ENCODE measurements around the gene TMPRSS9. TPM values are rescaled to one million over a fixed set of nuclear protein-coding genes. Genes with fewer than 3 reads are reported as not detected.
"Not testable (repeated sequence)": the region's sequence is repeated elsewhere in the genome, so short reads cannot be mapped to it uniquely, and the experiment has no call there.

TMPRSS9 gene
- total RNA-seq, 2 donors from 2014 or later = 0.25 TPM; not detected in 1

- intact Hi-C loops (cut with DNase I) = no loop called here
- Histone ChIP-seq H3K9me3 (no peaks in the 10 kb centered on the region), H3K4me3 (no peak overlapping the region), H3K4me1 (no peaks in the 10 kb centered on the region), H3K36me3 (no peaks in the 10 kb centered on the region), H3K27ac (no peak overlapping the region), H3K9ac (ENCODE audit: low read depth in 2 of 2, low read length in 2 of 2) (no peak overlapping the region), H3K27me3 (no peaks in the 10 kb centered on the region)
- DNase-seq = no peak
- TF ChIP-seq CTCF (IDR thresholded peaks at IDR 0.05) = no peak
Observed at GRCh38 chr19:2345076-2345475, 15.0 kb upstream of the TMPRSS9 start.

- Histone ChIP-seq H3K27ac (no peak overlapping the region), H3K4me3 (no peak overlapping the region)
Observed at GRCh38 chr19:2345794-2346663, 14.0 kb upstream of the TMPRSS9 start.

GRCh38 chr19:2349818-2350217, 10.2 kb upstream of the TMPRSS9 start:
- H3K4me1 ChIP-seq; DNase-seq; intact Hi-C loops (cut with DNase I); H3K27ac ChIP-seq; H3K36me3 ChIP-seq; H3K9ac ChIP-seq (ENCODE audit: low read depth in 2 of 2, low read length in 2 of 2); H3K4me3 ChIP-seq; H3K9me3 ChIP-seq; H3K27me3 ChIP-seq: not testable (repeated sequence)

More at GRCh38 chr19:2345794-2346663, 14.0 kb upstream of the TMPRSS9 start:
- Histone ChIP-seq H3K4me1 (no peaks in the 10 kb centered on the region), H3K9ac (ENCODE audit: low read depth in 2 of 2, low read length in 2 of 2) (peak overlapping the region in 1 of 2 donors; percentile 19), H3K27me3 (no peaks in the 10 kb centered on the region), H3K9me3 (no peaks in the 10 kb centered on the region), H3K36me3 (no peaks in the 10 kb centered on the region)
- no peak for TF ChIP-seq CTCF (IDR thresholded peaks at IDR 0.05)
- intact Hi-C loops (cut with DNase I) = no loop called here
- DNase-seq = peak; percentile 86

GRCh38 chr19:2350656-2351055, 9.4 kb upstream of the TMPRSS9 start:
- intact Hi-C loops (cut with DNase I) = no loop called here
- Histone ChIP-seq H3K27ac (no peak overlapping the region), H3K9ac (ENCODE audit: low read depth in 2 of 2, low read length in 2 of 2) (no peak overlapping the region), H3K27me3 (no peaks in the 10 kb centered on the region), H3K4me1 (no peaks in the 10 kb centered on the region), H3K36me3 (no peaks in the 10 kb centered on the region), H3K9me3 (no peaks in the 10 kb centered on the region), H3K4me3 (no peak overlapping the region)
- DNase-seq = no peak
- TF ChIP-seq CTCF (IDR thresholded peaks at IDR 0.05) = no peak

- H3K27me3 ChIP-seq = no peaks in the 10 kb centered on the region
- no peak for TF ChIP-seq CTCF (IDR thresholded peaks at IDR 0.05)
- H3K36me3 ChIP-seq = no peaks in the 10 kb centered on the region
- H3K9me3 ChIP-seq = no peaks in the 10 kb centered on the region
- no peaks in the 10 kb centered on the region for H3K4me1 ChIP-seq
- intact Hi-C loops (cut with DNase I) = no loop called here
- DNase-seq = no peak
- H3K27ac ChIP-seq = no peak overlapping the region
- H3K9ac ChIP-seq (ENCODE audit: low read depth in 2 of 2, low read length in 2 of 2) = no peak overlapping the region
- no peak overlapping the region for H3K4me3 ChIP-seq
Observed at GRCh38 chr19:2351591-2351990, 8.5 kb upstream of the TMPRSS9 start.

GRCh38 chr19:2352121-2352520, 7.9 kb upstream of the TMPRSS9 start:
- intact Hi-C loops (cut with DNase I) = no loop called here
- H3K4me3 ChIP-seq = no peak overlapping the region

More at GRCh38 chr19:2352121-2352520, 7.9 kb upstream of the TMPRSS9 start:
- no peak for DNase-seq
- H3K4me1 ChIP-seq = no peaks in the 10 kb centered on the region
- no peak for TF ChIP-seq CTCF (IDR thresholded peaks at IDR 0.05)
- no peak overlapping the region for H3K27ac ChIP-seq
- no peaks in the 10 kb centered on the region for H3K27me3 ChIP-seq
- H3K9me3 ChIP-seq = no peaks in the 10 kb centered on the region
- no peak overlapping the region for H3K9ac ChIP-seq (ENCODE audit: low read depth in 2 of 2, low read length in 2 of 2)
- H3K36me3 ChIP-seq = no peaks in the 10 kb centered on the region

Data from colonic mucosa (tissue), 4 donors.